Transverse colon (tissue), 4 donors: ENCODE data around the gene PCNX2. TPM values are rescaled to one million over a fixed set of nuclear protein-coding genes. Genes with fewer than 3 reads are reported as not detected.

Source experiments
- DNase-seq: peaks from one replicate; pipeline ENCODE4 v3.0.0-alpha.2; 2019
- H3K27ac ChIP-seq, 4 donors: fragments of 200-600 bp; sonication (generic); 2 replicates each; pipeline ENCODE4 v1.5.1; 2016 to 2018; ENCODE audit warnings: inconsistent platforms in 4 of 4
- H3K27me3 ChIP-seq: fragments of 200-600 bp; sonication (generic); 2 replicates; pipeline ENCODE4 v1.5.1; 2017; ENCODE audit warnings: inconsistent platforms
- H3K36me3 ChIP-seq, 4 donors: fragments of 200-600 bp; sonication (generic); 2 replicates each; pipeline ENCODE4 v1.5.1; 2017 to 2019; ENCODE audit warnings: inconsistent platforms in 4 of 4
- H3K4me1 ChIP-seq, 4 donors: fragments of 200-600 bp; sonication (generic); 2 replicates each; pipeline ENCODE4 v1.5.1; 2017 to 2020; ENCODE audit warnings: inconsistent platforms in 4 of 4
- H3K4me3 ChIP-seq, 4 donors: fragments of 200-600 bp; sonication (generic); 1 replicate in 1 of 4; 2 replicates in 3 of 4; pipeline versions ENCODE4 v1.5.1 to v1.6.1; 2017 to 2019; ENCODE audit warnings: inconsistent platforms in 4 of 4
- H3K9me3 ChIP-seq, 2 donors: fragments of 200-600 bp; sonication (generic); 2 replicates each; pipeline ENCODE4 v1.5.1; 2017 to 2019; ENCODE audit warnings: inconsistent platforms in 2 of 2
- EP300 ChIP-seq: sonication (generic); formaldehyde crosslinking; IDR thresholded peaks from one replicate; pipeline ENCODE4 v1.6.1; 2017; ENCODE audit warnings: antibody characterized with exemption, low read depth
- POLR2A ChIP-seq: fragments of 450-650 bp; IDR thresholded peaks from one replicate; pipeline ENCODE4 v1.6.1; 2016; ENCODE audit warnings: antibody characterized with exemption, mild to moderate bottlenecking, moderate library complexity
- POLR2AphosphoS5 ChIP-seq, 3 donors: sonication (generic); formaldehyde crosslinking; IDR thresholded peaks; one replicate each; pipeline ENCODE4 v1.6.1; 2016; ENCODE audit warnings: antibody characterized with exemption in 3 of 3
- WGBS, 2 donors: methylation state at CpG; one replicate each; pipeline ENCODE4 v1.1.5; 2018; ENCODE audit warnings: low coverage in 1 of 2; 5-methylcytosine and 5-hydroxymethylcytosine counted together
- in situ Hi-C, 4 donors: fragments of 200-750 bp; cut with MboI; loops; one replicate each; pipeline versions ENCODE4 v1.15.0 to v1.15.1; 2017; ENCODE audit warnings: low sequenced_read_pairs in 3 of 4, low pct_ligation_motif_present in 1 of 4, low pct_unique_long_range_greater_than_20kb in 1 of 4
- intact Hi-C: fragments of 100-400 bp; cut with DNase I; formaldehyde crosslinking; loops from one replicate; pipeline ENCODE4 v1.15.1; 2023; ENCODE audit warnings: low total_unique reads
- total RNA-seq, 4 donors: library from RNA; depleted of rRNA; stranded (reverse); fragments of >200 nt; gene quantifications; one replicate each; pipeline ENCODE4 v1.1.0, GENCODE V29; 2016
- TF ChIP-seq, protein P1 (sequence below), 5 experiments: fragments of 200-600 bp in 3 of 5; fragments of 450-650 bp in 2 of 5; sonication (generic) in 3 of 5; IDR thresholded peaks; 1 replicate in 2 of 5; 2 replicates in 3 of 5; pipeline ENCODE4 v1.5.1; 2016 to 2017; ENCODE audit warnings: antibody characterized with exemption in 5 of 5, inconsistent platforms in 3 of 5, mild to moderate bottlenecking in 2 of 5, moderate library complexity in 1 of 5

Gene PCNX2
- total RNA-seq, 4 donors from 2014 or later, result 6.8 to 518 (median 11.8) TPM

DNA sequence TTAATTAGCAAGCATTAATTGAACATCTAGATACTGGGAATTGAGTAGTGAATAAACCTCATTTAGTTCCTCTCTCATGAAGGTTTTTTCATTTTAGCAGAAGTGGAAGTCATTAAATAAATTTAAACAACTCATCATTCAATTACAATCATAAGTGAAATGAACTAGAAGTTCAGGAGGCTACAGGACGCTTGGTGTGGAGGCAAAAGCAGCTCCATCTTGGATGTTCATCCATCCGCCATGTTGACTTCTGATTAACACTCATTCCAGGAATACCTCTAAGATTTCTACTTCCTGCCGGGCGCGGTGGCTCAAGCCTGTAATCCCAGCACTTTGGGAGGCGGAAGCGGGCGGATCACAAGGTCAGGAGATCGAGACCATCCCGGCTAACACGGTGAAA, 356.6 kb downstream of the PCNX2 start:
- Histone ChIP-seq H3K4me3 (no peak overlapping the region), H3K4me1 (no peaks in the 10 kb centered on the region), H3K27me3 (no peaks in the 10 kb centered on the region), H3K9me3 (no peaks in the 10 kb centered on the region), H3K27ac (no peak overlapping the region), H3K36me3 (no peaks in the 10 kb centered on the region)
- WGBS, 2 donors, result 78 to 94% methylated on average over 1 to 11 of the region's 11 CpGs
- in situ Hi-C loops (no loop called here), intact Hi-C loops (loop anchor here (1.0 kb wide), 1 partner anchor 22 kb away; no protein-coding TSS in a partner anchor)
- DNase-seq, result no peak
- TF ChIP-seq, protein P1, sequence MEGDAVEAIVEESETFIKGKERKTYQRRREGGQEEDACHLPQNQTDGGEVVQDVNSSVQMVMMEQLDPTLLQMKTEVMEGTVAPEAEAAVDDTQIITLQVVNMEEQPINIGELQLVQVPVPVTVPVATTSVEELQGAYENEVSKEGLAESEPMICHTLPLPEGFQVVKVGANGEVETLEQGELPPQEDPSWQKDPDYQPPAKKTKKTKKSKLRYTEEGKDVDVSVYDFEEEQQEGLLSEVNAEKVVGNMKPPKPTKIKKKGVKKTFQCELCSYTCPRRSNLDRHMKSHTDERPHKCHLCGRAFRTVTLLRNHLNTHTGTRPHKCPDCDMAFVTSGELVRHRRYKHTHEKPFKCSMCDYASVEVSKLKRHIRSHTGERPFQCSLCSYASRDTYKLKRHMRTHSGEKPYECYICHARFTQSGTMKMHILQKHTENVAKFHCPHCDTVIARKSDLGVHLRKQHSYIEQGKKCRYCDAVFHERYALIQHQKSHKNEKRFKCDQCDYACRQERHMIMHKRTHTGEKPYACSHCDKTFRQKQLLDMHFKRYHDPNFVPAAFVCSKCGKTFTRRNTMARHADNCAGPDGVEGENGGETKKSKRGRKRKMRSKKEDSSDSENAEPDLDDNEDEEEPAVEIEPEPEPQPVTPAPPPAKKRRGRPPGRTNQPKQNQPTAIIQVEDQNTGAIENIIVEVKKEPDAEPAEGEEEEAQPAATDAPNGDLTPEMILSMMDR (IDR thresholded peaks at IDR 0.05), result no peak
- TF ChIP-seq EP300, result no peak
- TF ChIP-seq POLR2AphosphoS5 (IDR thresholded peaks at IDR 0.05), result no peak
- no peak for TF ChIP-seq POLR2A

DNA sequence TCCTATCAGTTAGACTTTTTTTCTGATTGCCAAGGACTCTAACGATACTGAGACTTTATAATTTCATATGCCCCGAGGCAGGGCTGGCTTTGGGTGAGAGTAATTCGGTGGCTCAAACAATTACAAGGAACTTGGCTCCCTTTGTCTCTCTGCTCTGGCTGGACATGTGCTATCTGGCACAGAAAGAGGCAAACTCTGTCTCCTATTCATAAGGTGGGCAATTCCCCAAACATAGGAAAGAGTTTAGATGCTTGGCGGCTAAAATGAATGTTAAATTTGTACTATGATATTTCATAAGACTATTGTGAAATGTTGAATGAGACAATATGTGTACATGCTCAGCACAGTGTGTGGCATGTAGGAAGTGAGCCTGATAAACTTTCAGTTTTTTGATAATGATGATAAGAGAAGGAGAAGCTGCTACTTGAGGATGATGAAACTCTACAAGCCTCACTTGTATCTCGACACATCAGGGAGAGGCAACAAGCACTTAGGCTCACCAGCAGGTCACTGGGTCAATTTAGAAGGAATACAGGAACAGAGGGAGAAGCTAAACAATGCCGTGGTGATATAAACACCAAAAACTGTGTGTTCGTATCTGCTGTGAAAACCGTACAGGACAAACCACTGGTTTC, 357.7 kb downstream of the PCNX2 start:
- Histone ChIP-seq H3K9me3 (no peaks in the 10 kb centered on the region), H3K36me3 (no peaks in the 10 kb centered on the region), H3K4me3 (no peak overlapping the region), H3K4me1 (no peaks in the 10 kb centered on the region), H3K27ac (no peak overlapping the region), H3K27me3 (no peaks in the 10 kb centered on the region)
- DNase-seq, result no peak
- TF ChIP-seq POLR2AphosphoS5 (IDR thresholded peaks at IDR 0.05), result no peak
- TF ChIP-seq EP300, result no peak
- intact Hi-C loops (no loop called here), in situ Hi-C loops (no loop called here)
- 57 to 76% methylated on average over 5 to 8 of the region's 8 CpGs for WGBS, 2 donors

DNA sequence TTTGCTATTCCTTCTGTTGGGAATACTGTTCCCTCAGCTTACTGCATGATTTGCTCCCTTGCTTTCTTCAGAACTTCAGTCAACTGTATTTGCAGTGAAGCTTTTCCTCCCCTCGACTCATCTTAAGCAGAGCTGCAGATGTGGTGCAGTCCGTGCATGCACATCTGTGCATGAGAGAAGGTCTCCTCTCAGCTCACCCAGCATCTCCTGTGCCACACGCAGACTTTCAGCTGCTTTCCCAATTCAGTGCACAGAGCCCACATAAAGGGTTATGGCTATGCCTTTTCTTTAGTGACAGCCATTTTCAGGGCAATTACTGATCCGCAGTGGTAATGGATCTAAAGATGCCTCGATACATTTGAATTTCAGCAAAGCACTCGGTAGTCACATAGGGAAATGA, 358.6 kb downstream of the PCNX2 start:
- no peak overlapping the region for H3K4me3 ChIP-seq
- no peaks in the 10 kb centered on the region for H3K9me3 ChIP-seq
- no peaks in the 10 kb centered on the region for H3K27me3 ChIP-seq
- no peaks in the 10 kb centered on the region for H3K4me1 ChIP-seq
- DNase-seq, result no peak
- no peaks in the 10 kb centered on the region for H3K36me3 ChIP-seq
- in situ Hi-C loops, result no loop called here
- no peak overlapping the region for H3K27ac ChIP-seq
- WGBS, 2 donors, result 81 to 94% methylated on average over 2 to 6 of the region's 6 CpGs
- no peak for TF ChIP-seq EP300
- TF ChIP-seq POLR2A, result no peak
- TF ChIP-seq POLR2AphosphoS5 (IDR thresholded peaks at IDR 0.05), result no peak
- TF ChIP-seq, protein P1 (IDR thresholded peaks at IDR 0.05), result no peak
- intact Hi-C loops, result no loop called here

Other genes starting within 250 kb of the PCNX2 start
- 10 to 100 TPM; 18.7 to 69.3 (median 28.9) TPM for gene MAP3K21, start 32.0 kb upstream of the PCNX2 start, total RNA-seq